HEK293 (cell line): ENCODE data around the gene IL5RA.

Experiments
- CTCF ChIA-PET: fragments of 350-600 bp; formaldehyde crosslinking; extraction: SDS; loops from one replicate; lab custom pipeline; 2021; ENCODE audit warnings: antibody characterized with exemption; lab: Yijun Ruan, JAX
- POLR2A ChIA-PET: fragments of 300-600 bp; formaldehyde crosslinking; extraction: SDS; loops from one replicate; lab custom pipeline; 2020; ENCODE audit warnings: antibody characterized with exemption, inconsistent platforms; lab: Yijun Ruan, JAX
- H3K27ac ChIP-seq: fragments of 200-500 bp; sonication (Bioruptor generic); 2 replicates; pipeline ENCODE4 v1.5.1; 2014; ENCODE audit warnings: low read depth, low read length, control low read depth, inconsistent platforms; ENCODE audit errors: extremely low read depth
- H3K36me3 ChIP-seq, 2 experiments: fragments of 200-500 bp in 1 of 2; sonication (Bioruptor generic) in 1 of 2; 1 replicate in 1 of 2; 2 replicates in 1 of 2; pipeline ENCODE4 v1.5.1; 2014 to 2017; ENCODE audit warnings: inconsistent platforms in 2 of 2, low read length in 2 of 2; ENCODE audit not compliant: control insufficient read depth in 2 of 2, insufficient read depth in 1 of 2
- H3K4me1 ChIP-seq: fragments of 200-500 bp; sonication (Bioruptor generic); 2 replicates; pipeline ENCODE4 v1.5.1; 2014; ENCODE audit warnings: mild to moderate bottlenecking, low read length, inconsistent platforms; ENCODE audit not compliant: control insufficient read depth, insufficient read depth
- H3K4me3 ChIP-seq: 2 replicates; pipeline ENCODE4 v1.5.1; 2011; ENCODE audit warnings: low read depth, mild to moderate bottlenecking, control low read depth, low read length, moderate library complexity
- H3K9me3 ChIP-seq: fragments of 200-500 bp; sonication (Bioruptor generic); 2 replicates; pipeline ENCODE4 v1.5.1; 2014; ENCODE audit warnings: low read depth, low read length, inconsistent platforms; ENCODE audit not compliant: control insufficient read depth, insufficient read depth
- HOXD13 ChIP-seq: sonication (generic); formaldehyde crosslinking; IDR thresholded peaks from 2 replicates; pipeline ENCODE4 v1.8.0; 2022; ENCODE audit warnings: missing genetic modification reagents, borderline replicate concordance
- SP2 ChIP-seq: fragments of 450-650 bp; formaldehyde crosslinking; IDR thresholded peaks from 2 replicates; pipeline ENCODE4 v1.5.1; 2016; ENCODE audit warnings: missing biosample characterization, missing genetic modification characterization
- ZNF146 ChIP-seq: fragments of 450-650 bp; formaldehyde crosslinking; IDR thresholded peaks from 2 replicates; pipeline ENCODE4 v1.5.1; 2016; ENCODE audit warnings: missing biosample characterization, missing genetic modification characterization
- ZNF518A ChIP-seq: fragments of 450-650 bp; formaldehyde crosslinking; conservative IDR thresholded peaks from 2 replicates; pipeline ENCODE4 v1.5.1; 2016; ENCODE audit warnings: low read depth, missing biosample characterization, missing genetic modification characterization
- ZNF549 ChIP-seq: fragments of 450-650 bp; IDR thresholded peaks from 2 replicates; pipeline ENCODE4 v1.5.1; 2018; ENCODE audit warnings: missing biosample characterization, missing genetic modification characterization, mild to moderate bottlenecking, inconsistent platforms, moderate library complexity
- ZNF776 ChIP-seq: fragments of 450-650 bp; formaldehyde crosslinking; IDR thresholded peaks from 2 replicates; pipeline ENCODE4 v1.5.0; 2017; ENCODE audit warnings: missing biosample characterization, missing genetic modification characterization, borderline replicate concordance
- ZNF785 ChIP-seq: fragments of 450-650 bp; formaldehyde crosslinking; IDR thresholded peaks from 2 replicates; pipeline ENCODE4 v1.5.1; 2016; ENCODE audit warnings: missing biosample characterization, missing genetic modification characterization
- ZNF791 ChIP-seq: fragments of 450-650 bp; formaldehyde crosslinking; IDR thresholded peaks from 2 replicates; pipeline ENCODE4 v1.5.1; 2016; ENCODE audit warnings: missing biosample characterization, missing genetic modification characterization
- ZNF843 ChIP-seq: fragments of 450-650 bp; formaldehyde crosslinking; IDR thresholded peaks from 2 replicates; pipeline ENCODE4 v1.5.1; 2016; ENCODE audit warnings: missing biosample characterization, missing genetic modification characterization

Gene IL5RA

GRCh38 chr3:3020209-3020608, 90.0 kb downstream of the IL5RA start:
- Histone ChIP-seq H3K36me3 (no peaks in the 10 kb centered on the region), H3K27ac (no peak overlapping the region), H3K4me1 (0 out of 2 replicates have a peak, but pooled peaks cover 6% of the 10 kb centered on the region), H3K4me3 (no peak overlapping the region), H3K9me3 (no peaks in the 10 kb centered on the region)
- ChIA-PET CTCF (interaction anchor here (0.6 to 0.7 kb wide), 3 partner anchors 9 to 1394 kb away, joined by 3 to 4 read pairs (median 4); no protein-coding TSS in a partner anchor), POLR2A (no interaction called here)
- TF ChIP-seq ZNF776 (tag by site-specific recombination) (no peak), ZNF785 (no peak), ZNF146 (tag by site-specific recombination) (no peak), HOXD13 (CRISPR knock-in tag) (no peak), SP2 (tag by site-specific recombination) (no peak), ZNF549 (tag by site-specific recombination) (no peak), ZNF518A (no peak), ZNF843 (no peak), ZNF791 (tag by site-specific recombination) (no peak)
